Adipocyte (in vitro differentiated cells): ENCODE results near the gene DUS2.

Experiments used
- DNase-seq: peaks from one replicate; pipeline ENCODE4 v3.0.0-alpha.2; 2015; ENCODE audit warnings: low read depth
- H3K27me3 ChIP-seq: replicated peaks from 2 replicates; pipeline ENCODE4 v1.7.0; 2013; ENCODE audit warnings: mild to moderate bottlenecking, low read length, moderate library complexity; ENCODE audit not compliant: control insufficient read depth, insufficient read depth
- H3K36me3 ChIP-seq: 2 replicates; pipeline ENCODE4 v1.7.0; 2013; ENCODE audit warnings: low read length, mild to moderate bottlenecking, moderate library complexity; ENCODE audit not compliant: control insufficient read depth, insufficient read depth, severe bottlenecking
- H3K4me1 ChIP-seq: 2 replicates; pipeline ENCODE4 v1.7.0; 2013; ENCODE audit warnings: mild to moderate bottlenecking, low read length, moderate library complexity; ENCODE audit not compliant: control insufficient read depth, insufficient read depth
- H3K4me3 ChIP-seq: 2 replicates; pipeline ENCODE4 v1.7.0; 2013; ENCODE audit warnings: mild to moderate bottlenecking, low read length, moderate library complexity
- H3K9ac ChIP-seq: 2 replicates; pipeline ENCODE4 v1.7.0; 2013; ENCODE audit warnings: mild to moderate bottlenecking, low read length, moderate library complexity
- H3K9me3 ChIP-seq: 2 replicates; pipeline ENCODE4 v1.7.0; 2013; ENCODE audit warnings: mild to moderate bottlenecking, low read length, moderate library complexity; ENCODE audit not compliant: control insufficient read depth

DUS2 gene

DNA sequence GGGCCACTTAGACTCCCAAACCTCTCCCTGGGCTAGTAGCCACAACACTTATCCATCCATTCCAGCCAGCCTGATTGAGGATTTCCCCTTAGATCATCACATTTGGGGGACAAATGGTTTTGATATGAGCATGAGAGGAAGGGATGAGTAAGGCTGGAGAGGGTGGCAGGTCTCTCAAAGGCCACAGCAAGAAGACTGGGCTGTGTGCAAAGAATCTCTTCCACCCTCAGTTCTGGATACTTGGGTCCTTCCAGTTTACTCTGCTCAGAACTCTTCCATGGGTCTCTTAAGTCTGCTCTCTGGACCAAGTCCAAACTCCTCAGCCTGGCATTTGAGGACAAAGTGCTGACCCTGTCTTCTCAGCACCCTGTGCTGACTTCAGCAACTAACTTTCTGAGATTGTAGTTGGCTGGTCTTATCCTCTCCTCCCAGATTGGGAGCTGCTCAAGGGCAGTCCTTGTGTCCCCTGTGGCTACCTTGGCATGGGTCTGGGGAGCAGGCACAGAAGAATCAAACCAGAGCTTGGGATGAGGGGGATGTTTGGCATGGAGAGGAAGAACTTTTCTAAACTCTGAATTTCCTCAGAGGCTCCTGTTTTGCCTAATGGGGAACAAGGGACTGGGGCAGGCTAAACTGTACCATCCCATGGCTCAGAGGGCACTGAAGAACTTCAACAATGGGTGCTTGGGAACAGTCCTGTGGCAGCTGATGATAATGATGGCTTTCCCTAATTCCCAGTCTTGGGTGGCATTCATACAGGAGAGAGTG is 59.0 kb downstream of the DUS2 start:
- H3K9me3 ChIP-seq = no peaks in the 10 kb centered on the region
- H3K4me1 ChIP-seq = peaks cover 51% of the 10 kb centered on the region
- no peak overlapping the region for H3K9ac ChIP-seq
- peaks cover 12% of the 10 kb centered on the region for H3K36me3 ChIP-seq
- H3K27me3 ChIP-seq = no peaks in the 10 kb centered on the region
- no peak overlapping the region for H3K4me3 ChIP-seq
- no peak for DNase-seq

DNA sequence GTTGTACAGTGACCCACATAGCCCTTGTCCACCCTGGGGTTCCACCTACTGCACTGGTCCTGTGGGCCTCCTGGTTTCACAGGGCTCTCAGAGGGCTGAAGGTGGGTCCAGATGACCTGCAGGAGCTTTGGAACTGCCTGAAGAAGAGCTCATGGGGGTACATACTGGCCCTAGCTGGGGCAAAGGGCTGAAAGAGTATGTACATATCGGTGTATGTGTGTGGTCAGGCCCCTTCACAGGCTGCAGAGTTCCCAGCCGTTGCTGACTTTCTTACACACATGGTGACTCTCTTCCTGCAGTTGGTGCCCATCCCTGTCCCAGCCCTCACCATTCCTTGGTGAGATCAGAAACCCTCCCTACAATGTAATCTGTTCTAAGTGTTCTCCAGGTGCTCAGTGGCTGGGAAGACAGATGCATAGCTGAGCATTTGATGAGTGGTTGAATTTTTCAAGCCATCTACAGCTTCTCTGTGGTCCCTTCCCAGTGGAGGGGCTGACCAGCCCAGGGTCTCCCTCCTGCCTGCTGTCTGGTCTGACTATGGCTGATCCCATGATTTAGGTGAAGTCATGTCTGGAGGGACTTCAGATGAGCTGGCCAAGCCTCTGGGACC is 59.6 kb downstream of the DUS2 start:
- no peaks in the 10 kb centered on the region for H3K27me3 ChIP-seq
- H3K4me1 ChIP-seq = peaks cover 58% of the 10 kb centered on the region
- H3K36me3 ChIP-seq = peaks cover 9% of the 10 kb centered on the region
- no peak for DNase-seq
- H3K9me3 ChIP-seq = no peaks in the 10 kb centered on the region
- H3K9ac ChIP-seq = no peak overlapping the region
- H3K4me3 ChIP-seq = no peak overlapping the region

DNA sequence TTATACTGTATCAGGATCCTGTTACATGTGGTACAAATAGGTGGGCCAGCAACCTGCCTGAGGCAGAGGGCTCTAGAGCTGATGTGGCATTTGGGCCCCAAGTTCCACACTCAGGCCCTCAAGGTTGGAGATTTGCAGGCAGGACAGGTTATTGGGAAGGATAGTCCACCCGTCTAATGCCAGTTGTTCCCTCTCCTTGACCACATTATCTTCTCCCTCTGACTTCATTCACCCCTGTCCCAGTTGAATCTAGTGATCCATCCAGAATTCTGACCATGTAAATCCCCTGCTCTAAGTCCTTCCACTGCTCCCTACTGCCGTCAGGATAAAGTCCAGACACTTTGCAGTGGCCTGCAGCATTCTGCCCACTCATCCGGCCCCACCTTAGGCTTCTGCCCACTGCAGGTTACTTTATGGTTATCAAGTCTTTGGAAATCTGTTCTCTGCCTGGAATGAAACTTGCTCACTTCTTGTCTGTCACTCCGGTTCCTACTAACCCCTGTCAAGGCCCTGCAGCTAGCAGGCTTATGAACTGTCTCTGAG is 60.2 kb downstream of the DUS2 start:
- H3K4me3 ChIP-seq = no peak overlapping the region

DNA sequence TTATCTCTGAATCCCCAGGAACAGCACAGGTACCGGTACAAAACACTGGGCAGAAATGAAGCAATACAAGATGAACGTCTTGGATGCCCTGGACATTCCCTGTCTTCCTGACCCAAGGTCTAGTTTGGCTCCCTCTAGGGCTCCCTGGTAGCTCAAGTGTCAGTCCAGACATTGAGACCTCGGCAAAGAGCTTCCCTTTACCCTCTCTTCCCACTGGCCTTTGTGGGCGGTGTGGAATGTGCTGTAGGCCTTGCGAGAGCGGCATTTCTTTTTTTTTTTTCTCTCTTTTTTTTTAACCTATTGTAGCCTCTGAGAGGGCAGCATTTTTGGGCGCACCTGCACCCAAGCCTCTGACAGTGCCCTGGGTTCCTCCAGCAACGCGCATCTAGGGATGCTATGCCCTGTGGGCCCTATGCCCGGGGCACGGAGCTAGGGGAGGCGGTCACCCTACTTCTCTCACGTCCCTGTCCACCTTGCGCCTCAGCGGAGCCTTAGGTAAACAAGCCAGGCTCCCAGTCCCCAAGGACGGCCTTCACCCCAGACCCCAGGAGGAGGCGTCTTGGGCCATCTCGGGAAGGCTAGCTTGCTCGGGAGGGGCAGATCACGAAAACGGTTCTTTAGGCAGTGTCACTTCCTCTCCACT is 60.9 kb downstream of the DUS2 start:
- Histone ChIP-seq H3K4me1 (peaks cover 62% of the 10 kb centered on the region), H3K9ac (peak overlapping the region; percentile 84), H3K27me3 (no peaks in the 10 kb centered on the region), H3K4me3 (peak overlapping the region; percentile 76), H3K9me3 (no peaks in the 10 kb centered on the region), H3K36me3 (no peaks in the 10 kb centered on the region)
- DNase-seq = peak; percentile 44

More for the DNA sequence above, 60.2 kb downstream of the DUS2 start:
- Histone ChIP-seq H3K9me3 (no peaks in the 10 kb centered on the region), H3K4me1 (peaks cover 62% of the 10 kb centered on the region), H3K9ac (peak overlapping the region; percentile 84), H3K27me3 (no peaks in the 10 kb centered on the region), H3K36me3 (peaks cover 4% of the 10 kb centered on the region)
- DNase-seq = no peak

DNA sequence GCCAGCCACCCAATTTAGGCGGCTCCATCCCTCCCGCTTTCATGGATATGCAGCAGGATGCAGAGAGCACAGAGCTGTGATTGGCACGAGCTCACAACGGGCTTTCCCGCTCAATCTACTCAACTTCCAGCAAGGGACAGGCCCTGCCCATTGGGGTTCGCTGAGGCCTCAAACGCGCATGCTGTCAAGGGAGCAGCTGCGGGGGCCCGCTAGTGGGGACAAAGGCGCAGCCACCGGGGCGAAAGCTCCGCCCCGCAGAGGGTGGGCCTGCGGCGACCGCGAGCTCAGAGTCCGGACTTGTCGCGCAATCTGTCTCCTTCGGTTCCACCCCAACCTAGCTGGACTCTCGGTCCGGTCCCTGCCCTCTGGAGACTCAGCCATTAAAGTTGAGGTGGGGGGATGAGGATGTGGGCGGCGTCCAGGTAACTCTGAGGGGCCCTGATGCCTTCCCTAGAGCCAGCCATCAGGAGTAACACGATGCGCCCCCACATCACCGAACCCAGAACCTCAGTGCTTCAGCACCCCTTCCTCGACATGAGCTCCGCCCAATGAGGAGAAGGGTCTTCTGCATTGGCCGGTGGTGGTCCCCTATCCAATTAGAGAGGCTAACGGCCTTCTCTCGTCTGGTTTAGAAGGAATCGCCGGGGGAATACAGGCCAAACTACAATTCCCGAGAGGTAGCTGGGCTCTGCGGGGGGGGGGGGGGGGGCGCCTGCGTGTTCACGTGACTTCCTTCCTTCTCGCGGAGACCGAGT is 61.6 kb downstream of the DUS2 start:
- Histone ChIP-seq H3K27me3 (no peaks in the 10 kb centered on the region), H3K9me3 (no peaks in the 10 kb centered on the region), H3K4me1 (peaks cover 56% of the 10 kb centered on the region), H3K9ac (peak overlapping the region; percentile 84), H3K36me3 (no peaks in the 10 kb centered on the region), H3K4me3 (peak overlapping the region; percentile 76)
- peak; percentile 92 for DNase-seq

DNA sequence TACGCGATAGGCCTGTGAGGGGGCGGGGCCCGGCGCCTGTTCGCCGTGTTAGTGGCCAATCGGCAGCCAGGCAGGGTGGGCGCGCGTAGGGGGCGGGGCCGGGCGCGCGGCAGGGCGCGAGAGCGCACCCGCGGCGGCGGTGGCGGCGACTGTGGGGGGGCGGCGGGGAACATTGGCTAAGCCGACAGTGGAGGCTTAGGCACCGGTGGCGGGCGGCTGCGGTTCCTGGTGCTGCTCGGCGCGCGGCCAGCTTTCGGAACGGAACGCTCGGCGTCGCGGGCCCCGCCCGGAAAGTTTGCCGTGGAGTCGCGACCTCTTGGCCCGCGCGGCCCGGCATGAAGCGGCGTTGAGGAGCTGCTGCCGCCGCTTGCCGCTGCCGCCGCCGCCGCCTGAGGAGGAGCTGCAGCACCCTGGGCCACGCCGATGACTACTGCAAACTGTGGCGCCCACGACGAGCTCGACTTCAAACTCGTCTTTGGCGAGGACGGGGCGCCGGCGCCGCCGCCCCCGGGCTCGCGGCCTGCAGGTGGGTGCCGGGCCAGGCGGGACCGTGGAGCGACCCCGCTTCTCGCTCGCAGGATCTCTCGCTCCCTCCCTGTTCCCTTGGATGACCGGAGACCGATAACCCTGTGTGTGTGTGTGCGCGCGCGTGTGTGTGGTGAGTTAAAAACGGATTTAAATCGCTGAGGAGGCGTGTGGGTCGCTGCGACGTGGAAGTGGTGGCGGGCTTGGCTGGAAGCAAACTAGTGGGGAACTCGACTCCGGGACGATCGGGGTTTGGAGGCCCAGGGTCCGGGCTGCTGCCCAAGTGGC is 62.4 kb downstream of the DUS2 start, which contains the start of gene NFATC3:
Gene NFATC3, plus strand, starts transcription at position 112 of the 813 bp plus-strand sequence. Its CDS starts 312 bp downstream, at position 424.
- no peaks in the 10 kb centered on the region for H3K36me3 ChIP-seq
- peak; percentile 99 for DNase-seq
- peak within 1 kb of the TSS; percentile 90 for H3K4me3 ChIP-seq
- H3K27me3 ChIP-seq = no peaks in the 10 kb centered on the region
- peaks cover 49% of the 10 kb centered on the region for H3K4me1 ChIP-seq
- peak within 1 kb of the TSS; percentile 94 for H3K9ac ChIP-seq
- H3K9me3 ChIP-seq = no peaks in the 10 kb centered on the region

DNA sequence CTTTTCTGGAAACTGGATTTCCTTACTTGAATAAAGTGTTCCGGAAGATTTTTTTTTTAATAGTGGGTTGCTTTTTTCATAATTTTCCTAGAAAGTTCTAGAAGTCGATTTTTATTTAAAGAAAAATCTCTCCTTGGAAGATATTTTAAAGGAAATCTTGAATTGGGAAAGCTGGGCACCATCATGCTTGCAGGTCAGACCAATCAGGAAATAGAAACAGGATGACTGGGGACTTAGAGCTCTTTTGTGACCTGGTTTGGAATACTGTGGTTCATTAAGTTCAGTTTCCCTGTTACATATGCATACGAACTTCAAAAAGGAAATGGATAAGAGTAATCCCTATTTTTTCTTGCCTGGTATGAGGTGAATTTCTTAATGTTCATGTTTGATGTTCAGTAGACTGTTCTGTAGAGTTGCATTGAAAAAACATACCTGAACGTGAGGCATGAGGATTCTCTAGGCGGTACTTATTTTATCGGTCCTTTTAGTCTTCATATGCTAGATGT is 63.3 kb downstream of the DUS2 start:
- H3K4me1 ChIP-seq = peaks cover 55% of the 10 kb centered on the region

DNA sequence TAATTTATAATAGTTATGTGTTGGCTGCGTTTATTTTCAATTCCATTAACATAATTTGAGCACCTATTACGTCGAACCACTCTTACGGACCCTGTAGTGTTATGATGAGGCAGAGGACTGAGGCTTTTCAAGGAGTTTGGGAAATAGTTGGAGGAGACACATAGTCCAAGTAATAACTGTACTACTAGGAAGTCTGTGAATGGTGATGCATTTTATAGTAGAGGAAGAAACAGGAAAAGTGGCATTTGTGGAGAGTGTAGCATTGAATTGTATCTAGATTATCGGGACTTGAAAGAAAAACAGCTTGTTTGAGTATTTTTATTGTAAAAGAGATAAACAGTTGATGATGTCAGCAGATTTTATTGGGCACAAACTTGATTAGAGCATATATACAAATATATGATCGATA is 63.8 kb downstream of the DUS2 start:
- H3K4me1 ChIP-seq = peaks cover 56% of the 10 kb centered on the region
- peak overlapping the region; percentile 94 for H3K9ac ChIP-seq
- DNase-seq = no peak
- no peaks in the 10 kb centered on the region for H3K9me3 ChIP-seq
- no peaks in the 10 kb centered on the region for H3K36me3 ChIP-seq
- H3K4me3 ChIP-seq = peak overlapping the region; percentile 90
- no peaks in the 10 kb centered on the region for H3K27me3 ChIP-seq

More for the DNA sequence above, 63.3 kb downstream of the DUS2 start:
- DNase-seq = peak; percentile 69
- Histone ChIP-seq H3K27me3 (no peaks in the 10 kb centered on the region), H3K9ac (peak overlapping the region; percentile 94), H3K4me3 (peak overlapping the region; percentile 90), H3K36me3 (no peaks in the 10 kb centered on the region), H3K9me3 (no peaks in the 10 kb centered on the region)

DNA sequence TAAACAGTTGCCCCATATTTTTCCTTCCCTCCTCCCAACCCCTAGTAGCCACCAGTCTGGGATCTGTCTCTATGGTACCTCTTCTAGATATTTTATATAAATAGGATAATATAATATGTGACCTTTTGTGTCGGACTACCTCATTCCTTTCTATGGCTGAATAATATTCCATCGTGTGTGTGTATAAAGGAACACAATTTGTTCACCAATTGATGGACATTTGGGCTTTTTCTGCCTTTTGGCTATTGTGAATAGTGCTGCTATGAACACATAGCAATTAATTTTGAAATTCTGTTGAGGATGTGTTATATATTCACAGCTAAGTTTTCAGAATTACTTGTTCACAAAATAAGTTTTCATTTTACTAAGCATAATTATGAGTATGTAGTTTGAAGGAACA is 64.6 kb downstream of the DUS2 start:
- Histone ChIP-seq H3K4me3 (peak overlapping the region; percentile 90), H3K4me1 (peaks cover 51% of the 10 kb centered on the region)
- no peak for DNase-seq

More for the DNA sequence above, 64.6 kb downstream of the DUS2 start:
- H3K27me3 ChIP-seq = no peaks in the 10 kb centered on the region
- no peaks in the 10 kb centered on the region for H3K9me3 ChIP-seq
- H3K9ac ChIP-seq = peak overlapping the region; percentile 94
- H3K36me3 ChIP-seq = no peaks in the 10 kb centered on the region
